Measurements from ENCODE around the gene SHF. TPM values are rescaled to one million over a fixed set of nuclear protein-coding genes. Genes with fewer than 3 reads are reported as not detected.

Gene SHF
- polyA plus RNA-seq, 1 donor (not counting 4 experiments of a cell fraction or from before 2014, with no cell fraction given) = 0.24 TPM

DNA sequence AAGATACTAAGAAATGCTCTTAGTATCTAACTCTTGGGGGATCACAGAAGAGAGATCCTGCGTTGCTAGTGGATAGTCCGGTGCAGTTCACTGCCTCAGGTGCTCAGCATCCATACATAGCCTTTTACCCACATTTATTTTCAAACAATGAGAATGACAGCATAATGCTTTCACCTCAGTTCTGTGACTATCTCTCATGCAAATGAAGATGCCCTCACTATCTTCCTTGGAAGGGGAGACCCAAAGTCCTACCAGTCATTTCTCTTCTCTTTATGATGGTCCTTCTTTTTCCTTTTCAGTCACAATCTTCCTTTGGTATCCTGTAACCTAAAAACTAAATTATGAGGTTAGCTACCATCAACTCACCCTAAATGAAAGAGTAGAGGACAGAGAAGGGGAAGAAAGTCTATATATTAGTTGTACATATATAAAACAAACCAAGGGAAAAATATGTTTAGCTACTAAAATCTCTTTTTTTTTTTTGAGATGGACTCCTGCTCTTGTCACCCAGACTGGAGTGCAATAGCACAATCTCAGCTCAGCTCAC, 33.4 kb upstream of the SHF start:
- Histone ChIP-seq H3K9ac (ENCODE audit: control insufficient read depth, extremely low read depth, insufficient read depth, low read length) (no peak overlapping the region), H4K20me1 (ENCODE audit: control insufficient read depth, extremely low read depth, insufficient read depth, low read length) (no peaks in the 10 kb centered on the region), H3K4me2 (ENCODE audit: control insufficient read depth, extremely low read depth, insufficient read depth, low read depth, low read length) (no peak overlapping the region), H3K9me3 (ENCODE audit: control insufficient read depth, low read depth, low read length) (no peaks in the 10 kb centered on the region), H3K36me3 (ENCODE audit: control insufficient read depth in 2 of 2, extremely low read depth in 1 of 2, insufficient read depth in 2 of 2, low read length in 2 of 2) (no peaks in the 10 kb centered on the region), H3K27me3 (ENCODE audit: control insufficient read depth, extremely low read depth, insufficient read depth, low read length) (peaks cover 4% of the 10 kb centered on the region), H3K4me3 (ENCODE audit: control insufficient read depth in 2 of 3, extremely low read depth in 1 of 3, insufficient read depth in 2 of 3, low read depth in 1 of 3, low read length in 3 of 3) (no peak overlapping the region), H3K4me1 (ENCODE audit: control insufficient read depth, extremely low read depth, insufficient read depth, low read length) (no peaks in the 10 kb centered on the region), H3K79me2 (ENCODE audit: control insufficient read depth, insufficient read depth, low read length) (no peaks in the 10 kb centered on the region), H2AFZ (ENCODE audit: control insufficient read depth, low read length) (no peak overlapping the region), H3K9me1 (ENCODE audit: control insufficient read depth, extremely low read depth, insufficient read depth, low read length) (no peaks in the 10 kb centered on the region), H3K27ac (ENCODE audit: control insufficient read depth, insufficient read depth, low read length) (no peak overlapping the region)
- TF ChIP-seq EZH2 (IDR thresholded peaks at IDR 0.05; ENCODE audit: low read length) = no peak
- TF ChIP-seq, protein P1, sequence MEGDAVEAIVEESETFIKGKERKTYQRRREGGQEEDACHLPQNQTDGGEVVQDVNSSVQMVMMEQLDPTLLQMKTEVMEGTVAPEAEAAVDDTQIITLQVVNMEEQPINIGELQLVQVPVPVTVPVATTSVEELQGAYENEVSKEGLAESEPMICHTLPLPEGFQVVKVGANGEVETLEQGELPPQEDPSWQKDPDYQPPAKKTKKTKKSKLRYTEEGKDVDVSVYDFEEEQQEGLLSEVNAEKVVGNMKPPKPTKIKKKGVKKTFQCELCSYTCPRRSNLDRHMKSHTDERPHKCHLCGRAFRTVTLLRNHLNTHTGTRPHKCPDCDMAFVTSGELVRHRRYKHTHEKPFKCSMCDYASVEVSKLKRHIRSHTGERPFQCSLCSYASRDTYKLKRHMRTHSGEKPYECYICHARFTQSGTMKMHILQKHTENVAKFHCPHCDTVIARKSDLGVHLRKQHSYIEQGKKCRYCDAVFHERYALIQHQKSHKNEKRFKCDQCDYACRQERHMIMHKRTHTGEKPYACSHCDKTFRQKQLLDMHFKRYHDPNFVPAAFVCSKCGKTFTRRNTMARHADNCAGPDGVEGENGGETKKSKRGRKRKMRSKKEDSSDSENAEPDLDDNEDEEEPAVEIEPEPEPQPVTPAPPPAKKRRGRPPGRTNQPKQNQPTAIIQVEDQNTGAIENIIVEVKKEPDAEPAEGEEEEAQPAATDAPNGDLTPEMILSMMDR (optimal IDR thresholded peaks at IDR 0.05 in 1 of 3, IDR thresholded peaks at IDR 0.05 in 1 of 3, conservative IDR thresholded peaks at IDR 0.05 in 1 of 3; ENCODE audit: extremely low read depth in 1 of 3, insufficient read depth in 2 of 3, low read length in 3 of 3) = no peak
- no peak for FAIRE-seq
- DNase-seq (ENCODE audit: low read depth, low spot score) = no peak
- dilution Hi-C loops (cut with MboI; ENCODE audit: extremely low pct_ligation_motif_present, low sequenced_read_pairs) = loop anchor here (25.0 kb wide), 2 partner anchors 91 to 166 kb away; partner anchors contain the start of gene GATM

DNA sequence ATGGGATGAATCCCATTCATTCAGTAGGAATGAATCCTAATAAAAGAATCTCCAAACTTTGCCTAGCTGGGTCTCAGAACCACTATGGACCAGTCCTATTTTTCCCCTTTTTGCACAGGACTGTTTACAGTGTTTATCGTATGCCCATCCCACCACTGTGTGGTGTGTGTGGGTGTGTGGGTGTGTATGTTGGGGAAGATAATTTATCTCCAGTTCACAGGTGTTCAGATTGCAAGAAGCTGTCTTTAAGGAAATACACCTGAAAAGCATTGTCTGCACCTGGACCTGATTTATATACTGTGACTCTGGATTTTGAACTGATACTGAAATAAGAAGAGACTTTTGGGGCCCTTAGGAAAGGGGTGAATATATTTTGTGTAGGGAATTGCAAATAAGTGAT, 24.7 kb upstream of the SHF start:
- no peak overlapping the region for H3K9ac ChIP-seq (ENCODE audit: control insufficient read depth, extremely low read depth, insufficient read depth, low read length)
- H3K9me3 ChIP-seq (ENCODE audit: control insufficient read depth, low read depth, low read length) = no peaks in the 10 kb centered on the region
- no peaks in the 10 kb centered on the region for H3K79me2 ChIP-seq (ENCODE audit: control insufficient read depth, insufficient read depth, low read length)
- no peak for TF ChIP-seq EZH2 (IDR thresholded peaks at IDR 0.05; ENCODE audit: low read length)
- TF ChIP-seq, protein P1 (optimal IDR thresholded peaks at IDR 0.05 in 1 of 3, IDR thresholded peaks at IDR 0.05 in 1 of 3, conservative IDR thresholded peaks at IDR 0.05 in 1 of 3; ENCODE audit: extremely low read depth in 1 of 3, insufficient read depth in 2 of 3, low read length in 3 of 3) = no peak
- no peaks in the 10 kb centered on the region for H3K36me3 ChIP-seq (ENCODE audit: control insufficient read depth in 2 of 2, extremely low read depth in 1 of 2, insufficient read depth in 2 of 2, low read length in 2 of 2)
- no peak overlapping the region for H3K4me3 ChIP-seq (ENCODE audit: control insufficient read depth in 2 of 3, extremely low read depth in 1 of 3, insufficient read depth in 2 of 3, low read depth in 1 of 3, low read length in 3 of 3)
- H3K27ac ChIP-seq (ENCODE audit: control insufficient read depth, insufficient read depth, low read length) = no peak overlapping the region
- H3K4me1 ChIP-seq (ENCODE audit: control insufficient read depth, extremely low read depth, insufficient read depth, low read length) = no peaks in the 10 kb centered on the region
- no peak overlapping the region for H2AFZ ChIP-seq (ENCODE audit: control insufficient read depth, low read length)
- DNase-seq (ENCODE audit: low read depth, low spot score) = no peak
- H3K4me2 ChIP-seq (ENCODE audit: control insufficient read depth, extremely low read depth, insufficient read depth, low read depth, low read length) = no peak overlapping the region
- no peaks in the 10 kb centered on the region for H3K9me1 ChIP-seq (ENCODE audit: control insufficient read depth, extremely low read depth, insufficient read depth, low read length)
- dilution Hi-C loops (cut with MboI; ENCODE audit: extremely low pct_ligation_motif_present, low sequenced_read_pairs) = loop anchor here (25.0 kb wide), 2 partner anchors 100 to 175 kb away; partner anchors contain the start of gene GATM
- no peak for FAIRE-seq
- no peaks in the 10 kb centered on the region for H3K27me3 ChIP-seq (ENCODE audit: control insufficient read depth, extremely low read depth, insufficient read depth, low read length)
- no peaks in the 10 kb centered on the region for H4K20me1 ChIP-seq (ENCODE audit: control insufficient read depth, extremely low read depth, insufficient read depth, low read length)

All from keratinocyte (primary cell).